HAP-1 (cell line): ENCODE measurements around the gene ULBP2.
"Not testable (repeated sequence)": the region's sequence is repeated elsewhere in the genome, so short reads cannot be mapped to it uniquely, and the experiment has no call there.

Source experiments
- DNase-seq, 2 experiments: peaks; one replicate each; pipeline ENCODE4 v3.0.0-alpha.2; 2016 to 2020; ENCODE audit warnings: low spot score in 2 of 2
- H3K27me3 ChIP-seq: fragments of 250-450 bp; sonication (Bioruptor Pico); 2 replicates; pipeline ENCODE4 v1.5.1; 2020; ENCODE audit warnings: low read depth, mild to moderate bottlenecking, moderate library complexity
- H3K36me3 ChIP-seq: fragments of 250-450 bp; sonication (Bioruptor Pico); replicated peaks from 2 replicates; pipeline ENCODE4 v1.5.1; 2020; ENCODE audit warnings: mild to moderate bottlenecking
- H3K4me1 ChIP-seq: fragments of 250-450 bp; sonication (Bioruptor Pico); 2 replicates; pipeline ENCODE4 v1.5.1; 2020; ENCODE audit warnings: mild to moderate bottlenecking
- H3K4me3 ChIP-seq: fragments of 250-450 bp; sonication (Bioruptor Pico); 2 replicates; pipeline ENCODE4 v1.5.1; 2020; ENCODE audit warnings: mild to moderate bottlenecking, moderate library complexity
- H3K9me3 ChIP-seq: fragments of 250-450 bp; sonication (Bioruptor Pico); 2 replicates; pipeline ENCODE4 v1.5.1; 2020; ENCODE audit warnings: mild to moderate bottlenecking, moderate library complexity
- in situ Hi-C: fragments of 300-500 bp; cut with MboI; formaldehyde crosslinking; loops from 3 replicates; pipeline ENCODE4 v1.14.3; 2020; ENCODE audit warnings: low sequenced_read_pairs, inconsistent platforms, mixed read lengths

ULBP2 gene

GRCh38 chr6:149984773-149985172 lies 43.0 kb downstream of the ULBP2 start:
- H3K4me1 ChIP-seq: no peaks in the 10 kb centered on the region
- no peak overlapping the region for H3K4me3 ChIP-seq
- no peak for DNase-seq
- 0 out of 2 replicates have a peak, but pooled peaks cover 3% of the 10 kb centered on the region for H3K9me3 ChIP-seq
- peaks cover 65% of the 10 kb centered on the region for H3K27me3 ChIP-seq
- in situ Hi-C loops: no loop called here
- H3K36me3 ChIP-seq: no peaks in the 10 kb centered on the region

- 0 out of 2 replicates have a peak, but pooled peaks cover 3% of the 10 kb centered on the region for H3K9me3 ChIP-seq
- H3K4me3 ChIP-seq: no peak overlapping the region
- no peak for DNase-seq
- no peaks in the 10 kb centered on the region for H3K4me1 ChIP-seq
- in situ Hi-C loops: no loop called here
- no peaks in the 10 kb centered on the region for H3K36me3 ChIP-seq
- peaks cover 73% of the 10 kb centered on the region for H3K27me3 ChIP-seq
These were observed 43.7 kb downstream of the ULBP2 start for GRCh38 chr6:149985481-149985937.

- 0 out of 2 replicates have a peak, but pooled peaks cover 3% of the 10 kb centered on the region for H3K4me1 ChIP-seq
- H3K4me3 ChIP-seq: no peak overlapping the region
- DNase-seq: no peak
- H3K27me3 ChIP-seq: peaks cover 75% of the 10 kb centered on the region
- H3K36me3 ChIP-seq: no peaks in the 10 kb centered on the region
- in situ Hi-C loops: no loop called here
- peaks cover 3% of the 10 kb centered on the region; the same call in 1 of the 2 replicates for H3K9me3 ChIP-seq
These were observed 45.8 kb downstream of the ULBP2 start for GRCh38 chr6:149987602-149988107.

GRCh38 chr6:149988550-149989346 lies 46.9 kb downstream of the ULBP2 start:
- H3K4me1 ChIP-seq: 0 out of 2 replicates have a peak, but pooled peaks cover 3% of the 10 kb centered on the region
- peaks cover 73% of the 10 kb centered on the region for H3K27me3 ChIP-seq
- no peaks in the 10 kb centered on the region for H3K36me3 ChIP-seq
- in situ Hi-C loops: no loop called here
- H3K4me3 ChIP-seq: no peak overlapping the region
- peak in 1 of 2 experiments; percentile 11 for DNase-seq
- peaks cover 3% of the 10 kb centered on the region; the same call in 1 of the 2 replicates for H3K9me3 ChIP-seq

- in situ Hi-C loops: no loop called here
- Histone ChIP-seq H3K4me3 (peak overlapping the region; percentile 36), H3K27me3 (peaks cover 66% of the 10 kb centered on the region), H3K9me3 (peaks cover 3% of the 10 kb centered on the region; the same call in 1 of the 2 replicates), H3K36me3 (no peaks in the 10 kb centered on the region), H3K4me1 (0 out of 2 replicates have a peak, but pooled peaks cover 3% of the 10 kb centered on the region)
- peak; percentile 27 to 48 for DNase-seq
These were observed 48.4 kb downstream of the ULBP2 start for GRCh38 chr6:149990212-149990660.

- Histone ChIP-seq H3K36me3 (no peaks in the 10 kb centered on the region), H3K4me3 (peak overlapping the region; percentile 36), H3K27me3 (peaks cover 60% of the 10 kb centered on the region), H3K4me1 (0 out of 2 replicates have a peak, but pooled peaks cover 3% of the 10 kb centered on the region), H3K9me3 (peaks cover 3% of the 10 kb centered on the region; the same call in 1 of the 2 replicates)
- DNase-seq: peak; percentile 11 to 66
- in situ Hi-C loops: no loop called here
These were observed 49.1 kb downstream of the ULBP2 start for GRCh38 chr6:149990661-149991471.

- peak overlapping the region; percentile 36 for H3K4me3 ChIP-seq
- in situ Hi-C loops, H3K9me3 ChIP-seq, DNase-seq, H3K36me3 ChIP-seq, H3K4me1 ChIP-seq: not testable (repeated sequence)
- H3K27me3 ChIP-seq: peaks cover 55% of the 10 kb centered on the region
These were observed 49.6 kb downstream of the ULBP2 start for GRCh38 chr6:149991472-149991795.

- Histone ChIP-seq H3K9me3 (peaks cover 3% of the 10 kb centered on the region; the same call in 1 of the 2 replicates), H3K4me3 (no peak overlapping the region), H3K27me3 (peaks cover 52% of the 10 kb centered on the region), H3K36me3 (no peaks in the 10 kb centered on the region), H3K4me1 (0 out of 2 replicates have a peak, but pooled peaks cover 3% of the 10 kb centered on the region)
- in situ Hi-C loops: no loop called here
- DNase-seq: no peak
These were observed 50.0 kb downstream of the ULBP2 start for GRCh38 chr6:149991838-149992237.

- DNase-seq: no peak
- Histone ChIP-seq H3K9me3 (no peaks in the 10 kb centered on the region; the same call in 1 of the 2 replicates), H3K4me3 (no peak overlapping the region), H3K27me3 (peaks cover 19% of the 10 kb centered on the region), H3K4me1 (0 out of 2 replicates have a peak, but pooled peaks cover 3% of the 10 kb centered on the region), H3K36me3 (peaks cover 6% of the 10 kb centered on the region)
- in situ Hi-C loops: no loop called here
These were observed 53.5 kb downstream of the ULBP2 start for GRCh38 chr6:149995235-149995750.

GRCh38 chr6:149995971-149996370 lies 54.2 kb downstream of the ULBP2 start:
- H3K9me3 ChIP-seq: no peaks in the 10 kb centered on the region; the same call in 1 of the 2 replicates
- H3K27me3 ChIP-seq: peaks cover 12% of the 10 kb centered on the region
- in situ Hi-C loops: no loop called here
- DNase-seq: no peak
- H3K4me3 ChIP-seq: no peak overlapping the region
- H3K36me3 ChIP-seq: peaks cover 13% of the 10 kb centered on the region
- 0 out of 2 replicates have a peak, but pooled peaks cover 3% of the 10 kb centered on the region for H3K4me1 ChIP-seq
